GM10266 (cell line): ENCODE data around the gene FOXN1.
"Not testable (repeated sequence)": the region's sequence is repeated elsewhere in the genome, so short reads cannot be mapped to it uniquely, and the experiment has no call there.

ENCODE experiments used
- DNase-seq: peaks from one replicate; pipeline ENCODE4 v3.0.0; 2012; ENCODE audit errors: extremely low spot score
- TF ChIP-seq, protein P1 (sequence below): IDR thresholded peaks from 2 replicates; pipeline ENCODE4 v1.5.1; 2012; ENCODE audit warnings: mild to moderate bottlenecking, low read depth; ENCODE audit not compliant: control insufficient read depth, insufficient read depth; ENCODE audit errors: missing control alignments

Gene FOXN1

DNA sequence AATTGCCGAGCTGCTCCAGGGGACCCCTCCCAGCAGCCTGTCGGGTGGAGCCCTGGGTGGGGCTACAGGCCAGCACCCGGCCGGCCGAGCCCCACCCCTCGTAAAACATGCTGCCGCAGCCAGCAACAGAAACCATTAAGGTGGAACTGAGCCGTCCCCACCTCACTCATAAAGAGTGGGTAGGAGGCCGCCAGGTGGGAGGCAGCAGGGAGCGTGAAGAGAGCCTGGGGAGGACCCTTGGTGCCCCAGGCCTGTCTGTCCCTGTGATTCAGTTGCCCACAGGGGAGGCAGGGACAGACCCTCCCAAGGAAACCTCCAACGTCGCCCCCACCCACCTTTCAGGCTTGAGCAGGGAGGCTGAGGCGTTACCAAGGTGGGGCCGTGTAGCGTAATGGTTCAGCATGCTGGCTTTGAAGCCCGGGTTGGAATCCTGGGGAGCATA is 8.4 kb downstream of the FOXN1 start:
- no peak for DNase-seq
- TF ChIP-seq, protein P1, sequence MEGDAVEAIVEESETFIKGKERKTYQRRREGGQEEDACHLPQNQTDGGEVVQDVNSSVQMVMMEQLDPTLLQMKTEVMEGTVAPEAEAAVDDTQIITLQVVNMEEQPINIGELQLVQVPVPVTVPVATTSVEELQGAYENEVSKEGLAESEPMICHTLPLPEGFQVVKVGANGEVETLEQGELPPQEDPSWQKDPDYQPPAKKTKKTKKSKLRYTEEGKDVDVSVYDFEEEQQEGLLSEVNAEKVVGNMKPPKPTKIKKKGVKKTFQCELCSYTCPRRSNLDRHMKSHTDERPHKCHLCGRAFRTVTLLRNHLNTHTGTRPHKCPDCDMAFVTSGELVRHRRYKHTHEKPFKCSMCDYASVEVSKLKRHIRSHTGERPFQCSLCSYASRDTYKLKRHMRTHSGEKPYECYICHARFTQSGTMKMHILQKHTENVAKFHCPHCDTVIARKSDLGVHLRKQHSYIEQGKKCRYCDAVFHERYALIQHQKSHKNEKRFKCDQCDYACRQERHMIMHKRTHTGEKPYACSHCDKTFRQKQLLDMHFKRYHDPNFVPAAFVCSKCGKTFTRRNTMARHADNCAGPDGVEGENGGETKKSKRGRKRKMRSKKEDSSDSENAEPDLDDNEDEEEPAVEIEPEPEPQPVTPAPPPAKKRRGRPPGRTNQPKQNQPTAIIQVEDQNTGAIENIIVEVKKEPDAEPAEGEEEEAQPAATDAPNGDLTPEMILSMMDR = no peak

DNA sequence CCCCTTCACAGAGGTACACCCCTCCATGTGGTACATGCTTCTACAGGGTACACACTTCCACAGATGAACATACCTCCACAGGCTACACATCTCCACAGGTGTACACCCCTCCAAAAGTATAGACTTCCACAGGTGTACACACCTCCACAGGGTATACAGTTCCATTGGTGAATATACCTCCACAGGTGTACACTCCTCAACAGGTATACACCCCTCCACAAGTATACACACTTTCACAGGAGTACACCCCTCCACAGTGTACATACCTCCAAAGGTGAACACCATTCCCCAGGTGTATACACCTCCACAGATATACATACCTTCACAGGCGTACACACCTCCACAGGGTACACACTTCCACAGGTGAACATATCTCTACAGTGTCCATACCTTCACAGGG is 9.4 kb downstream of the FOXN1 start:
- TF ChIP-seq, protein P1 = no peak
- DNase-seq = no peak

DNA sequence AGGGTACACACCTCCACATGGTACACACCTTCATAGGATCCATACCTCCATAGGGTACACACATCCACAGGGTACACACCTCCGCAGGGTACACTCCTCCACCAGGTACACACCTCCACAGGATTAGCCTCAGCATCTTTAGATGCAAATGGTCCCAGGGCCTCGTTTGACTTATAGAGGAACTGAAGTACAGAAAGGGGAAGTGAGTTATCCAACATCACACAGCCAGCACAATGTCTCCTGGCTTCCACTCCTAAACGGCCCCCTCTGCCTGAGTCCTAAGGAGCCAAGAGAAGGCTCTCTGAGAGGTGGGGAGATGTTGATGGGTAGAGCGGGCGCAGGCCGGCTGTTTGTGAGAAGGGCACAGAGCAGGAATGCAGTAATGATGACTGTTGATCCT is 12.0 kb downstream of the FOXN1 start:
- TF ChIP-seq, protein P1 = no peak
- DNase-seq = no peak

DNA sequence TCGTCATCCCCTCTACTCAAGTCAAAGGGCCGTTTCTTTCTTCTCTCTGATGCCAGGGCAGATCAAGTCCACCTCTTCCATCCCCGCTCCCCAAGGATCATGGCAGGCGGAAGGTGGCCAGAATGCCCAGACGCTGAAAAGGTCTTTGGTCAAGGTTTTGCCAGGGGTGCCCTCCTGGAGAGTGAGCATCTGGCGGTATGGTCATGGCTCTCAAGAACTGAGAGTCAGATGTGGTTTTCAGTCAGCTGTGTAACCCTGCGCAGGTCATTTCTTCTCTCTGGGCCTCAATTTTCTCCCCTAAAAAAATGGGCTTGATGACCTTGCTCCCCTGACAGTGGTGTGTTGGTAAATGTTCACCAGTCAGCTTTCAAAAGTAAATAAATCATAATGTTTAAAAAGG is 12.4 kb downstream of the FOXN1 start:
- DNase-seq = no peak
- TF ChIP-seq, protein P1 = no peak

DNA sequence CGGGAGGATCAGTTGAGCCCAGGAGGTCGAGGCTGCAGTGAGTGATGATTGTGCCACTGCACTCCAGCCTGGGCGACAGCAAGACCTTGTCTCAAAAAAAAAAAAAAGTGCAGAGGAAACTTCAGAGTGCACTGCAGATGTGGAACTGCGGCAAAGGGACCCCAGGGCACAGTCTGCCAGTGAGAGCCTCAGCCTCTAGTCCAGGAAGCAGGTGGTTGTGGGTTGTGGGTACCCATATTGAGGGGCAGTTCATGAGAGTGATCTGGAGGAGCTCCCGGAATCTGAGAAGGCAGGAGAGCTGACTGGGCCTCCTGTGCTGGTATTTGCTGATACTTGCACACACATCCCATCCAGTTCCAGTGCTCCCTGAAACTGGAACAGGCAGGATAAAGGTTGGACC is 13.1 kb downstream of the FOXN1 start:
- DNase-seq = no peak
- TF ChIP-seq, protein P1 = no peak

DNA sequence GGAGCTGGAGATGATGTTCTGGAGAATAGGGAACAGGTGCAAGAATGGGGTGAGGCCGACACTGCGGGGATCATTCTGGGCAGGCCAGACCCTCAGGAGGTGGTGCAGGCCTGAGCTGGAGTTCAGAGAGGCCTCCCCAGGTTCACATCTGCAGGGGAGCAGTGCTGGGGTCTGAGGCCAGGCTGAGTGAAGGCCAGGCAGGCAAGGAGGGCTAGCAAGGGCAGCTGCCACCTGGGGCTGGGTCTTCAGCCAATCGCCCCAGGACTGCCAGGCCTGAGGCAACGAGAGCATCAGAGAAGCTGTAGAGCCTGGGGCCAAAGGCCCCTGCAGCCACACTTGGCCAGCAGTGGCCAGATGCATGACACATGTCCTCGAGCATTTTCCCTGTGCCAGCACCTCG is 14.5 kb downstream of the FOXN1 start:
- DNase-seq = no peak
- TF ChIP-seq, protein P1 = no peak

DNA sequence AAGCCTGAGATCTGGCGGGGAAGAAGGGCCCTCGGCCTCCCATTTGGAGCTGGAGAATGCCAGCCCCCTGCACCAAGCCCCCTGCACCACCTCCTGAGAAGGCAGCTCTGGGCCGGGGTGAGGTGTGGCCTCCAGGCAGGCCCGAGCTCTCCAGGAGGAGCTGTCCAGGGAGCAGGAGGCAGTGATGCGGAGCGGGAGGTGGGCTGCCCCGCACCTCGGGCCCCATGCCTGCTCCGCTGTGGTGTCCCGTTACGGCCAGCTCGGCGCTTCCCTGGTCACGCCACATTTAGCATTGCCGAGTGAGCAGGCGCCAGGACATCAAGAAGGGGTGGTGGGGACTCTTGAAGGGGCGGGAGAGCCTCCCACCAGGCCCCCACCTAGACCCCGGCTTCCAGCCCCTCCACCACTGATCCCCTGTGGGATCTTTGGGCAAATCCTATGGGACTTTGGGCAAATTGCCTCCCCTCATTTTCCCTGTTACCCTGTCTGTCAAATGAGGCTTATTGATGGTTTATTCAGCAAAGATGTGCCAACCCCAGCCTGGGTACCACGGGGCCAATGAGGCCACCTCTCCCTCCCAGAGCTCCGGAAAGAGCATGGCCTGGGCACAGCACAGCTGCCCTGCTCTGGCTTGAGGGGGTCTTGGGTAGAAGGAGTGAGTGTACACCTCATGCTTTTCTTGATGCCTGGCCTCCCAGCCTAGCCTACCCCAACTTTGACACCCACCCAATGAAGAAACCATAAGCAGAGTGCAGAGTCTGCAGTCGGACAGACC is 15.3 kb downstream of the FOXN1 start:
- DNase-seq = no peak
- TF ChIP-seq, protein P1 = no peak

DNA sequence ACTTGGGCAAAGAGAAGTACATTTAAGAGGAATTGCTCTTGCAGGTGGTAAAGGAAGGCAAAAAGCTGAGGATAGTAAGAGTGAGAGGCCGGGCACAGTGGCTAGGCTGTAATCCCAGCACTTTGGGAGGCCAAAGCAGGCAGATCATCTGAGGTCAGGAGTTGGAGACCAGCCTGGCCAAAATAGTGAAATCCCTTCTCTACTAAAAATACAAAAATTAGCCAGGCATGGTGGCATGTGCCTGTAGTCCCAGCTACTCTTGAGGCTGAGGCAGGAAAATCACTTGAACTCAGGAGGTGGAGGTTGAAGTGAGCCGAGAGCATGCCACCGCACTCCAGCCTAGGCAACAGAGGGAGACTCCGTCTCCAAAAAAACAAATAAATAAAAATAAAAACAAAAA is 16.1 kb downstream of the FOXN1 start:
- not testable (repeated sequence) for DNase-seq
